Medulla oblongata (tissue), 1 donor: Measurements from ENCODE around the gene ERBB4.

Experiments used
- DNase-seq: peaks from one replicate; pipeline ENCODE4 v3.0.0-alpha.2; 2015; ENCODE audit errors: extremely low spot score

Gene ERBB4

DNA sequence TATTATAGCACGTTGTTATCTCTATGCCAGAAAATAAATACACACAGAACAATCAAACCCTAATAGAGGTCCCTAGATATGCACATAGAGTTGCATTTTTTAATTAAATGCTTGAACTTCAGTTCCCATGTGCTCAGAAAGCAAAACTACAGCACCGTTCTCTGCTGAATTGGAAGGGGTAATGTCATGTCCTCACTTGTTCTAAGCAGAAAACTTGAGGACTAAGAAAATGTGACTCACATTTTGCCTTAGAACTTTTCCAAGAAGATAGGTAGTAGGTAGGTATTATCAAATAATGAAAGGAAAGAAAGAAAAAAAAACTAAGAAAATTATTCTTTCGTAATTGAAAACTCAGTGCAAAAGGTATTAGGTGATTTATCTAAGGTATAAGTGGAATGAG lies 607.3 kb downstream of the ERBB4 start:
- no peak for DNase-seq

DNA sequence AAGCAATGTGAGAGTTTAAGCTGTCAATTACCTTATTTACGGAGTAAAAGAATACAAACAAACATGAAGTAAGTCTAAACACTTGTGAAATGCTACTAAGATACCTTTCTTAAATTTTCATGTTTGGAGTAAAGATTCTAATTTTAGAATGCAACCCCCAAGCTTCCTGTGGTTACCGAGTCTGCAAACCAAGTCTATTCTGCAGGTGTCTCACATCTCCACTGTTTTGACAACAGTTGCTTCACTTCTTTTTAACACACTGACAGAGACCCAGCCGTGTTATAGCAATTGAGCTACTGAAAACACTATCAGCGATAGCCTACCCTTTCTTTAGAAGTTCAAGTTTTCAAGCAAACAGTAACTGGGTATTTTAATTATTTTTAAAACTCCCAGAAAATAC lies 608.3 kb downstream of the ERBB4 start:
- no peak for DNase-seq

- no peak for DNase-seq
Measured at GRCh38 chr2:211928201-211928600, 610.4 kb downstream of the ERBB4 start.

GRCh38 chr2:211923019-211923418 lies 615.6 kb downstream of the ERBB4 start:
- DNase-seq: no peak

- DNase-seq: no peak
Measured at GRCh38 chr2:211903961-211904360, 634.6 kb downstream of the ERBB4 start.

- DNase-seq: no peak
Measured at GRCh38 chr2:211901226-211901846, 637.3 kb downstream of the ERBB4 start.

GRCh38 chr2:211900518-211900917 lies 638.1 kb downstream of the ERBB4 start:
- no peak for DNase-seq

DNA sequence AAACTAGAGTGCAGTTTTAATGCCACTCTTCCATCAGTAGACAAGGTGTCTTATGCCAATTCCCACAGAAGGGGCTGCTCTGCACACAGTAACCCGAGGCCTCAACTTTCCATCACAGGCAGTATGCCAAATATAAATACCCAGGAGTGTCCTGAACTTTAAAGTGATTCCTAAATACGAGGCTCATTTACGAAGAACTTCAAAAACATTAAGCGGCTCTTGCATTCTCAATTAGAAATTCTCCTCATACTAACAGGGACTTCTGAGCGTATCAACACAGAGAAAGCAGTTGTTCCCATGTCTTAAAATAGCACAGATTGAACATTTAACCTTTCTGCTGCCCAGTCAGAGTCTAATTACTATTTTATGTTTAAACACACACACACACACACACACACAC lies 638.6 kb downstream of the ERBB4 start:
- DNase-seq: peak; percentile 15

- DNase-seq: no peak
Measured at GRCh38 chr2:211898702-211899101, 639.9 kb downstream of the ERBB4 start.

DNA sequence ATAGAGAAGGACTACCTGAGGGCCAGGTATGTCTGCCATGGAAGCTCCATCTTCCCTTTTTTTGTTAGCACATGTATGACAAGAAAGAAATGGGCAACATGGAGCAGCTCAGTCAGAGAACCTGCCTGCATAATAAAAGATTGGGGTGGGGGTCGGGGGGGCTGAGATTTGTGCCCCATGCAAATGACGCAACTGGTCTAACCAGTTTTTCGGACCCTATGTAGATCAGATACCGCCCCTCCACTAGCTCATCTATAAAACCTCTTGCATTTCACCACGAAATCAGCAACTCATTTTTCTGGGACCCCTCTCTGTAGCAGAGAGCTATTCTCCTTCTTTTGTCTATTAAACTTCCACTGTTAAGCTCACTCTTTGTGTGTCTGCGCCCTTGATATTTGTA lies 657.2 kb downstream of the ERBB4 start:
- DNase-seq: no peak

DNA sequence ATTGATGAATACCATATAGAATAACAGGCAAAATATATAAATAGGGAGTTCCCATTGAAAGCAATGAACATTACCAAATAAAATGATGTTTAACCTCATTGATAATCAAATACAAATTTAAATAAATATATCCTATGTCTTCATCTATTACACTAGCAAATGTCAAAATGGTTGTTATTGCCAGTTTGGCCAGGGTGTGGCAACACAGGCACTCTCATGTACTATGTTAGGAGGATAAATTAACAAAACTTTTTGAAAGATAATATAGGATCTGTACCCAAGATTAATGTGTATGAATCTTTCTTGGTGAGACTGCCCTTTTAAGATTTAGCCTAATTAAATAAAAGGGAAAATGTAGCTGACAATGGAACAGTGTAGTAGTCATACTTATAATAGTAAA lies 659.3 kb downstream of the ERBB4 start:
- no peak for DNase-seq

- DNase-seq: no peak
Measured at GRCh38 chr2:211877061-211877460, 661.5 kb downstream of the ERBB4 start.

DNA sequence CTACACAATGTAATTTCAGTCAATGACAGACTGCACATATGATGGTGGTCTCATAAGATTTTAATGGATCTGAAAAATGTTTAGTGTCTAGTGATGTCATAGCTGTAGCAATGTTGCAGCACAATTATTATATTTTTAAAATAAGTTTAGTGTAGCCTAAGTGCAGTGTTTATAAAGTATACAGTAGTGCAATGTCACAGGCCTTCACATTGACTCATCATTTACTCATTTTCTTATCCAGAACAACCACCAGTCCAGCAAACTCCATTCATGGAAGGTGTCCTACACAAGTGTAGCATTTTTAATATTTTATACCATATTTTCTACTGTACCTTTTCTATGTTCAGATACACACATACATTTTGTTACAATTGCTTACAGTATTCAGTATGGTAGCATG lies 663.1 kb downstream of the ERBB4 start:
- no peak for DNase-seq

DNA sequence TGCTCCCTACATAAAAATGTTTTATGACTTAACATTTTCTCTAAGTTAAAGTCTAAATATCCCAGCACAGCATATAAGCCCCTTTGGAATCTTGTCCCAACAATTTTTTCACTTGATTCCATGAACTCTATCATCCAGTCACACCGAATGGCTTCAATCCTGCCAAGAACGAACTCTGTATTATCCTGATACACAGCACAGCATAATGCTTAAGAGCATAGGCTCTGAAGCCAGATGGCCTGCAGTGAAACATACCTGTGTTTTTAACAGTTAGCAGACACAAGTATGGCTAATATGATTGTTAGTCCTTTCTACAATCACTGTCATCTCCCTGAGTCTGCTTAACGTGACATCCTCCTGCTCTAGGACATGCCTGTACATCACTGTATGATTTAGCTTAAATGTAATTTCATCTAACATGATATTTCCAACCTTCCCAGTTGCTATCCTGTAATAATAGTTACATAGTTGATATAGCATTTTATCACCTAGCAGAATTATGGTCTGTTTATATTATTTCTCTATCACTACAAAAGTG lies 669.5 kb downstream of the ERBB4 start:
- no peak for DNase-seq

GRCh38 chr2:211867845-211868451 lies 670.7 kb downstream of the ERBB4 start:
- no peak for DNase-seq

- DNase-seq: no peak
Measured at GRCh38 chr2:211864328-211864727, 674.3 kb downstream of the ERBB4 start.

DNA sequence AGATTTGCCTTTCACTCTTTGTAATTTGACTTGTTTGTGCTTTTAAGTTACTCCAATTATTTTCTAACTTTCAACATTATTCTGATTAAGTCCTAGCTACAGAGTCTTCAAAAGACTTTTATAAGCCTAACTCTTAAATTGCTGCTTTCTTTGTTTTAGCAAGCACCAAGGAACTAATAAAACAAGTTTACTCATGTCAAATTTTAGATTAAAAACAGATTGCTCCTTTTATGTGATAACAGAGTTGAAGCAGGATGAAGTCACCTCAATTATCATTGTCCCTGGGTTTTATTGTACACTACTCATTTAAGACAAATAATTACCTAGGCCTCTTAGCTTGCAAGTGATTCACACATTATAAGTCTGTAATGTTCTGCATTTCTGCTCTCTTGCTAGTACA lies 678.4 kb downstream of the ERBB4 start:
- DNase-seq: no peak

- DNase-seq: no peak
Measured at GRCh38 chr2:211854832-211855231, 683.8 kb downstream of the ERBB4 start.

DNA sequence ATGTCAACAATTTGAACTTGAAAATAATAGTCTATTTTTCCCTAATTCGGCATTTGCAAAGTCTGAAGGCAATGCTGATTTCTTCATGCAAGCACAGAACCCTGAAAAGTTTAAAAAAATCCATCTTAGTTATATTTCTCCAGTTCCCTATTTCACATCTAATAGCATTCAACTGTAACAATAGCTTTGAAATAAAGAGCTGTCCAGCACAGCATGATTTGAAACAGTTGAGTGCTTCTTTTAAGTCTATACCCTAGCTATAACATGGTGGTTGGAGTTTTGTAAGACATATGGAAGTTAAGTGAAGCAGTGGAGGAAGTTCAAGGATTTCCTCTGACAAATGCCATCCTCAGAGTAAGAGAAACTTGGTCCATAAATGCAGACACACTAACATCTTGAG lies 691.9 kb downstream of the ERBB4 start:
- no peak for DNase-seq

DNA sequence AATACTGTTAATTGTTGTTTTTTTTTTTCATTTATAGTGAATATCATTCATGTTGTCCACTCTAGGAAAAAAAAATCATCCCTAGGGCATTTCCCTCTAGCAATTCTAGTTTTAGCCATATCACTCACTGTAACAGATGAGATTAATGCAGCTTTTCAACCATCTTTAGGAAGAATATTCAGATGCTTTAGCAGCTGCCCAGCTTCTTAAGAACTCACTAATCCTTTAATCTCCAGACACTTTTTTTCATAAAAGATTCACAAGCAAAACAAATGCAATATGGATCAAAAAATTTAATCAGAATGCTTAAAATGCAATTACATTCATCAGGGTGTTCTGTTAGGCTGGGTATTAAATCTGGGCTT lies 692.6 kb downstream of the ERBB4 start:
- DNase-seq: no peak

GRCh38 chr2:211845338-211846035 lies 693.1 kb downstream of the ERBB4 start:
- DNase-seq: no peak

DNA sequence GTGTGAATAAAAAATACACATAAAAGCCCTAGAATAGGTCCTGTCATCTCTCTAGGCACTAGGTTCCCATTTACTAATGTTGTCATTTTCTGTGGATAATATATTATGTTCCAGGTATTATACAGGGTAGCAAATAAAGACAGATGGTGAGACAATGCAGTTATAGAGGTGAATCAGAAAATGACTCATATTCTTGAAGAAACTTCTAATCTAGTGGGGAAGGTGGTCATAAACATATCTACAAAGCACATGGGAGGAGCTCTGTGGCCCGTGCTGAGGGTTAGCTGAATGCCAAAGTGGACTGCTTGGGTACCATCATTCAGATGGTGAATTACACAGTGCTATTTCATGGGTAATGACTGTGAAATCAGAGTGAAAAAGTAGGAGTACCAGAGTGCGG lies 700.9 kb downstream of the ERBB4 start:
- no peak for DNase-seq

- DNase-seq: no peak
Measured at GRCh38 chr2:211837206-211837605, 701.4 kb downstream of the ERBB4 start.
